DMS53 (cell line): ENCODE measurements around the gene LSR.

ENCODE experiments used
- DNase-seq: peaks from one replicate; lab custom pipeline; 2025; lab: John Stamatoyannopoulos, UW

Gene LSR

DNA sequence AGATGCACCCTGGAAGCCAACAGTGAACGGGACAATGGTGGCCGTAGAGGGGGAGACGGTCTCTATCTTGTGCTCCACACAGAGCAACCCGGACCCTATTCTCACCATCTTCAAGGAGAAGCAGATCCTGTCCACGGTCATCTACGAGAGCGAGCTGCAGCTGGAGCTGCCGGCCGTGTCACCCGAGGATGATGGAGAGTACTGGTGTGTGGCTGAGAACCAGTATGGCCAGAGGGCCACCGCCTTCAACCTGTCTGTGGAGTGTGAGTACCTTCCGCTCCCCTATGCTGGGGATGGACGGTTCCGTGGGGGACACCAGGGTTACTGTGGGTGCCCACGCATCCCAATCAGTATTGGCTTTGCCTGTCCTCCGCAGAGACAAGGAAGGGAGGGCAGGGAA lies 53.6 kb downstream of the LSR start:
- DNase-seq, result no peak

- no peak for DNase-seq
Measured at GRCh38 chr19:35303357-35303915, 54.6 kb downstream of the LSR start.

GRCh38 chr19:35304036-35304435 lies 55.2 kb downstream of the LSR start:
- DNase-seq, result no peak

GRCh38 chr19:35305181-35305580 lies 56.4 kb downstream of the LSR start:
- DNase-seq, result no peak

DNA sequence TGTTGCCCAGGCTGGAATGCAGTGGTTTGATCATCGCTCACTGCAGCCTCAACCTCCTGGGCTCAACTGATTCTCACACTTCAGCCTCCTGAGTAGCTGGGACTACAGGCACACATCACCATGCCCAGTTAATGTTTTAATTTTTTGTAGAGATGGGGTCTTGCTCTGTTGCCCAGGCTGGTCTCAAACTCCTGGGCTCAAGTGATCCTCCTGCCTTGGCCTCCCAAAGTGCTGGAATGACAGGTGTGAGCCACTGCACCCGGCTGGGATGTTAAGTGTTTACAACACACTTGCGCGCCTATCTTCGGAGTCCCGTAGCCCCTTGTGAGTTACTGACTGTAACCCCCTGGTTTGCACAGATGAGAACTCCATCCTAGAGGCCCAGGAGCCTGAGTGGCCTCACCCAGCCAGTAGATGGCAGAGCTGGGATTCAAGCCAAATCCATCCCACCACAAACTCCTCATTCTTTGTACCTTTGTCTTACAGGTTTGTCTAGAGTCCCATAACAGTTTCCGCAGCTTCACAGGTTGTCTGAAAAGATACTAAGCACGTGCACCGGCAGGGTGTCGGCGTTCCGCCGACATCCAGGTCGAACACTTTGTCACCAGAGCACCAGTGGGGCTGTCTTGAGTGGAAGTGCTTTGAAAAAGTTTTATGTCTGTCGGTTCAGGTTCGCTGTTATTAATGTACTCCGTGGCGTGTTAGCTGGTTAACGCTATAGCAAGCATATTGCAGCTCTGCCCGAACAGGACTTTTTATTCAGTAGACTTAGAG lies 57.9 kb downstream of the LSR start:
- DNase-seq, result peak; percentile 56

- DNase-seq, result no peak
Measured at GRCh38 chr19:35307931-35308330, 59.1 kb downstream of the LSR start.

- DNase-seq, result no peak
Measured at GRCh38 chr19:35308910-35309309, 60.1 kb downstream of the LSR start.

GRCh38 chr19:35309481-35310279 lies 60.9 kb downstream of the LSR start:
- DNase-seq, result no peak

- no peak for DNase-seq
Measured at GRCh38 chr19:35310331-35310730, 61.5 kb downstream of the LSR start.

DNA sequence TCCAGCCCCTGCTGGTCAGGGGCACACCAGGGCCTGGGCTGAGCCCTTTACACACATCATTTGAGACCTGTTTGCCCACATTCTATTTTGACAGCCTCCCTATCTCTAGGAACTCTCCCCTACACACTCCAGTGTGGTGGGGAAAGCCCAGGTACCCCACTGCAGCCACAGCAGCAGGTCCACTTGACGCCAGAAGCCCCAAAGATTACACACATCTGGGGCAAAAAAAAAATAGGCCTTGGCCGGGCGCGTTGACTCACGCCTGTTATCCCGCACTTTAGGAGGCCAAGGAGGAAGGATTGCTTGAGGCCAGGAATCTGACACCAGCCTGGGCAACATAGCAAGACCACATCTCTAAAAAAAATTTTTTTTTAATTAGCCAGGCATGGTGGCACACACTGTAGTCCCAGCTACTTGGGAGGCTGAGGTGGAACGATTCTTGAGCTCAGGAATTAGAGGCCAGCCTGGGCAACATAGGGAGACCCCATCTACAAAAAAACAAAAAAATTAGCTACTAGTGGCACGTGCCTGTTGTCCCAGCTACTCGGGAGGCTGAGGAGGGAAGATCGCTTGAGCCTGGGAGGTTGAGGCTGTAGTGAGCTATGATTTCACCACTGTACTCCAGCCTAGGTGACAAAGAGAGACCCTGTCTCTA lies 62.1 kb downstream of the LSR start:
- DNase-seq, result no peak

DNA sequence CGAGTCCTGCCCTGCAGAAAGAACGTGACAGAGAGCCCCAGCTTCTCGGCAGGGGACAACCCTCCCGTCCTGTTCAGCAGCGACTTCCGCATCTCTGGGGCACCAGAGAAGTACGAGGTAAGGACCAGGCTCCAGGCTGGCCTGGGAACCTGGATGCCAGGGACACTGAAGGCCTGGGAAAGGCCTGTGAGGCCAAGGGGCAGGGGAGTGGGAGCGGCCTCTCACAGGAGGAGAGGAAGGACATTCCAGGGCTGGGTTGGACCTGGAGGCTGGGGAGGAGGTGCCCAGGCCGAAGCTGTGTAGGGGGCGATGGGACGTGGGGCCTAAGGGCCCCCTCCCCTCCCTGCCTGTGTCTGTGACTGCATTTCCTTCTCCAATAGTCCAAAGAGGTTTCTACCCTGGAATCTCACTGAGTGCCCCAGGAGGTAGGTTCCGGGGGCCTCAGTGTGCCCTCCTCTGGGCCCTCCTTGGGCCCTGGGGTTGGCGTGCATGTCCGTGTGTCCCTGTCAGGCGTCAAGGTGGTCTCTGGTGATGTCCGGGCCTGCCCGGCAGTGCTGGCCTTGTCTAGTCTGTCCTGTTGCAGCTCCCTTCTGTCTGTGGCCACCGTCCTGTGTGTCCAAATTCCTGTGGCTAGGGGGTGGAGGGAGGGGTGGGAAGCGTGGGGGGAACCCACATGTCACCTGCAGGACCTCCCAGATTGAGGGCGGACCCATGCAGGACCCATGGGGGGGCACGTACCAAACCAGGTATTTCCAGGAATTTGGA lies 63.3 kb downstream of the LSR start:
- DNase-seq, result no peak

- DNase-seq, result no peak
Measured at GRCh38 chr19:35313587-35313986, 64.8 kb downstream of the LSR start.

DNA sequence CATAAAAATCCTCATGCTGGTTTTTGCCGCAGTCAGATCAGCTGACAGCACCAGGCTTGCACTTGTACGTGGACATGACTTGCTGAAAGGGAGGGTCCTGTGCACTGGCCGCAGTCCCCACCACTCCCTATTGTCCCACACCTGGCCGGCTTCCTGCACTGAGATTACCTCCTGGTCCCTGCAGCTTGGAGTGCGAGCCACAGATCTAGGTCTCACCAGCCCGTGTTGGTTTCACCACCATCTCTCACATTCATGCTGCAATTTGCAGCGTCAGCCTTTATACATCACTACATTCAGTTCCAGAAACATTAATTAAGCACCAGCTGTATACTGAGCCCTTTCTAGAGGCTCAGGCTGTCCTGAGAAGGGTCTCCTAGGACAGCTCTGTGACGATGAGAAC lies 65.2 kb downstream of the LSR start:
- DNase-seq, result no peak

- no peak for DNase-seq
Measured at GRCh38 chr19:35314858-35315470, 66.2 kb downstream of the LSR start.

DNA sequence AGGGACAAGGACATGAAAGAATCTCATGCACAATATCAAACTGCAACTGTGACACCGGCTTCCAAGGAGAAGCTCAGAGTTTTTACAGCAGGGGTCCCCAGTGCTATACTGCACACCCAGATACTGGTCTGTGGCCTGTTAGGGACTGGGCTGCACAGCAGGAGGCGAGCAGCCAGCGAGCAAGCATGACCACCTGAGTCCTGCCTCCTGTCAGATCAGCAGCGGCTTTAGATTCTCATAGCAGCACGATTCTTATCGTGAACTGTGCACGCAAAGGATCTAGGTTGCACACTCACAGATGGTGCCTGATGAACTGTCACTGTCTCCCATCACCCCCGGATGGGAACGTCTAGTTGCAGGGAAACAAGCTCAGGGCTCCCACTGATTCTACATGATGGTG lies 67.1 kb downstream of the LSR start:
- no peak for DNase-seq

DNA sequence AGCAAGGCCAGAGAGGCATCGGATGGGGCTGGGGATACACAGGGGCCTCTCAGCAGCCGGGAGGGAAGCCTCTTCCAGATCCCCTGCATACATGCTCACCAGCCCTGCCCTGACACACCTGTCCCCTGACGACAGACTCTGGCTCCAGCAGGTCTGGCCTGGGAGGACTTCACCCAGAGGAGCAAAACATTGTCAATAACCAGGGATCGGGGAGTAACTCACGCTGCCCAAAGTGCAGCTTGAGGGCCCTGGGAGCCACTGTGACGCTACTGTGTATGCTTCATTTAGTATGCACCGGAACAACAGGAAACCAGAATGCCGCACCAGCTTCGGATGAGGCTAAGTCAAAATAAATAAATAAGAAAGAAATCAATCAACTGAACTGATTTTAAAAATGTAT lies 67.8 kb downstream of the LSR start:
- no peak for DNase-seq
